OCI-LY1 (cell line): Measurements from ENCODE around the gene TBC1D4.

Experiments
- H2AFZ ChIP-seq: fragments of 200-600 bp; sonication (generic), shearing (Covaris generic); 2 replicates; pipeline ENCODE4 v1.6.0; 2014; ENCODE audit warnings: antibody characterized with exemption, mild to moderate bottlenecking, low read length
- H3F3A ChIP-seq: fragments of 200-600 bp; sonication (generic), shearing (Covaris generic); 2 replicates; pipeline ENCODE4 v1.6.0; 2014; ENCODE audit warnings: mild to moderate bottlenecking, antibody characterized with exemption, low read length, moderate library complexity; ENCODE audit not compliant: insufficient read depth
- H3K27ac ChIP-seq: fragments of 200-600 bp; sonication (generic); 2 replicates; pipeline ENCODE4 v1.5.1; 2014; ENCODE audit warnings: low read length, mixed run types, mild to moderate bottlenecking, low read depth; ENCODE audit not compliant: poor library complexity, severe bottlenecking
- H3K27me3 ChIP-seq: fragments of 200-600 bp; sonication (generic); 2 replicates; pipeline ENCODE4 v1.6.0; 2014; ENCODE audit warnings: antibody characterized with exemption, mild to moderate bottlenecking, low read length, moderate library complexity; ENCODE audit not compliant: insufficient read depth
- H3K36me3 ChIP-seq: fragments of 200-600 bp; sonication (generic); 2 replicates; pipeline ENCODE4 v1.6.1; 2014; ENCODE audit warnings: mild to moderate bottlenecking, antibody characterized with exemption, low read length, moderate library complexity, mixed read lengths; ENCODE audit not compliant: insufficient read depth
- H3K4me1 ChIP-seq: fragments of 200-600 bp; sonication (generic); 2 replicates; pipeline ENCODE4 v1.5.1; 2014; ENCODE audit warnings: mild to moderate bottlenecking, low read length, moderate library complexity; ENCODE audit not compliant: insufficient read depth, severe bottlenecking
- H3K4me2 ChIP-seq: fragments of 200-600 bp; sonication (generic), shearing (Covaris generic); 2 replicates; pipeline ENCODE4 v1.6.1; 2014; ENCODE audit warnings: low read length
- H3K4me3 ChIP-seq: fragments of 200-600 bp; sonication (generic); 2 replicates; pipeline ENCODE4 v1.5.1; 2014; ENCODE audit warnings: low read length, low read depth, mild to moderate bottlenecking, mixed read lengths; ENCODE audit not compliant: poor library complexity, severe bottlenecking
- H3K79me2 ChIP-seq: fragments of 200-600 bp; shearing (Covaris generic); 2 replicates; pipeline ENCODE4 v1.6.1; 2016; ENCODE audit warnings: mixed run types, low read length, mixed read lengths; ENCODE audit not compliant: insufficient read depth
- H3K9ac ChIP-seq: fragments of 200-600 bp; sonication (generic), shearing (Covaris generic); 2 replicates; pipeline ENCODE4 v1.6.1; 2014; ENCODE audit warnings: mild to moderate bottlenecking, low read length, mixed read lengths
- H3K9me2 ChIP-seq: fragments of 200-600 bp; sonication (generic), shearing (Covaris generic); 2 replicates; pipeline ENCODE4 v1.6.1; 2014; ENCODE audit warnings: low read depth, mild to moderate bottlenecking, low read length, mixed read lengths
- H3K9me3 ChIP-seq: fragments of 200-600 bp; shearing (Covaris generic); 2 replicates; pipeline ENCODE4 v1.6.1; 2014; ENCODE audit warnings: low read length, mixed read lengths
- H4K20me1 ChIP-seq: fragments of 200-600 bp; sonication (generic), shearing (Covaris generic); 2 replicates; pipeline ENCODE4 v1.6.0; 2016; ENCODE audit warnings: mild to moderate bottlenecking, low read length; ENCODE audit not compliant: insufficient read depth
- EZH2 ChIP-seq: fragments of 200-600 bp; sonication (generic), shearing (Covaris generic); IDR thresholded peaks from 2 replicates; pipeline ENCODE4 v1.8.0; 2017; ENCODE audit warnings: borderline replicate concordance, mixed run types, mild to moderate bottlenecking, antibody characterized with exemption, low read length, moderate library complexity, mixed read lengths
- TF ChIP-seq, protein P1 (sequence below): fragments of 200-600 bp; sonication (generic), shearing (Covaris generic); IDR thresholded peaks from 2 replicates; pipeline ENCODE4 v1.5.1; 2017; ENCODE audit warnings: mild to moderate bottlenecking, antibody characterized with exemption, low read length, moderate library complexity, mixed read lengths

TBC1D4 gene

DNA sequence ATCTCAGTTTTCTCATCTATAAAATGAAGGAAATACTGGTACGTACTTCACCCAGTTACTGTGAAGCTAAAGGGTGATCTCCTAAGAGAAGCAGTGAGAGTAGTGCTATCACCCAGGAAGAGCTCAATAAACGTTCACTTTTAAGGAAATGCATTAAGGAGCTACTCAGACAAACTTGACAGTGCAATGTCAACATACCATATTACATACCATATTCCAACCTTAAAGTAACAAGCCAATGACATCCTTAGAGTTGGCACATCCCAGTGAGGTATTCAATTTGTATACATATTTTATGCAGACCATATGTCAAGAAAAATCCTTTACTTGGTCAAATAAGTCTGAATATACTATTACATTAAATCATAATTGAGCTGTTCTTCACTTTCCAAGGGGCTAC is 7.0 kb downstream of the TBC1D4 start:
- Histone ChIP-seq H3K4me2 (no peak overlapping the region), H3K9ac (no peak overlapping the region), H3K9me3 (no peaks in the 10 kb centered on the region), H3K4me3 (no peak overlapping the region), H3K79me2 (no peaks in the 10 kb centered on the region), H3K36me3 (no peaks in the 10 kb centered on the region), H3F3A (no peaks in the 10 kb centered on the region), H3K9me2 (no peaks in the 10 kb centered on the region), H3K27me3 (0 out of 2 replicates have a peak, but pooled peaks cover 3% of the 10 kb centered on the region), H2AFZ (no peak overlapping the region), H3K4me1 (no peaks in the 10 kb centered on the region), H4K20me1 (no peaks in the 10 kb centered on the region), H3K27ac (no peak overlapping the region)
- no peak for TF ChIP-seq EZH2
- TF ChIP-seq, protein P1, sequence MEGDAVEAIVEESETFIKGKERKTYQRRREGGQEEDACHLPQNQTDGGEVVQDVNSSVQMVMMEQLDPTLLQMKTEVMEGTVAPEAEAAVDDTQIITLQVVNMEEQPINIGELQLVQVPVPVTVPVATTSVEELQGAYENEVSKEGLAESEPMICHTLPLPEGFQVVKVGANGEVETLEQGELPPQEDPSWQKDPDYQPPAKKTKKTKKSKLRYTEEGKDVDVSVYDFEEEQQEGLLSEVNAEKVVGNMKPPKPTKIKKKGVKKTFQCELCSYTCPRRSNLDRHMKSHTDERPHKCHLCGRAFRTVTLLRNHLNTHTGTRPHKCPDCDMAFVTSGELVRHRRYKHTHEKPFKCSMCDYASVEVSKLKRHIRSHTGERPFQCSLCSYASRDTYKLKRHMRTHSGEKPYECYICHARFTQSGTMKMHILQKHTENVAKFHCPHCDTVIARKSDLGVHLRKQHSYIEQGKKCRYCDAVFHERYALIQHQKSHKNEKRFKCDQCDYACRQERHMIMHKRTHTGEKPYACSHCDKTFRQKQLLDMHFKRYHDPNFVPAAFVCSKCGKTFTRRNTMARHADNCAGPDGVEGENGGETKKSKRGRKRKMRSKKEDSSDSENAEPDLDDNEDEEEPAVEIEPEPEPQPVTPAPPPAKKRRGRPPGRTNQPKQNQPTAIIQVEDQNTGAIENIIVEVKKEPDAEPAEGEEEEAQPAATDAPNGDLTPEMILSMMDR = no peak

DNA sequence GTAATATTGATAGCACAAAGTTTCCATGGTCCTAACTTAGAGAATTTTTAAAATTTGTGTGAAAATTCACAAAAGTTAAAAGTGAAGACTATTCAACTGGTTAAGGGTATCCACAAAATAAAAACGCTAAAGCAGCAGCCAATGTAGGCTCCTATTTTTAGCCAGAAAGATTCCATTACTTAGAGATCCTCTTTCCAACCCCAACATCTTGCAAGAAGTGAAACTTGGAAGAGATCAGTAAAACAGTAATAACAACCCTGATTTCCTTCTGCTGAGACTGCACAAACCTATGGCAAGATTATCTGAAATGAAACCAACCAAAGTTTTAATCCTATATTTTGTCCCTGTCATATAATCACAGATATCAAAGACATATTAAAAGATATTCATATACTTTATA is 8.5 kb downstream of the TBC1D4 start:
- Histone ChIP-seq H3K4me3 (no peak overlapping the region), H3K79me2 (no peaks in the 10 kb centered on the region), H3K27ac (no peak overlapping the region), H3K36me3 (no peaks in the 10 kb centered on the region), H3F3A (no peaks in the 10 kb centered on the region), H3K9me3 (no peaks in the 10 kb centered on the region), H2AFZ (no peak overlapping the region), H4K20me1 (no peaks in the 10 kb centered on the region), H3K4me1 (no peaks in the 10 kb centered on the region), H3K27me3 (0 out of 2 replicates have a peak, but pooled peaks cover 2% of the 10 kb centered on the region), H3K9ac (no peak overlapping the region), H3K9me2 (no peaks in the 10 kb centered on the region), H3K4me2 (no peak overlapping the region)
- TF ChIP-seq EZH2 = no peak
- TF ChIP-seq, protein P1 = no peak

DNA sequence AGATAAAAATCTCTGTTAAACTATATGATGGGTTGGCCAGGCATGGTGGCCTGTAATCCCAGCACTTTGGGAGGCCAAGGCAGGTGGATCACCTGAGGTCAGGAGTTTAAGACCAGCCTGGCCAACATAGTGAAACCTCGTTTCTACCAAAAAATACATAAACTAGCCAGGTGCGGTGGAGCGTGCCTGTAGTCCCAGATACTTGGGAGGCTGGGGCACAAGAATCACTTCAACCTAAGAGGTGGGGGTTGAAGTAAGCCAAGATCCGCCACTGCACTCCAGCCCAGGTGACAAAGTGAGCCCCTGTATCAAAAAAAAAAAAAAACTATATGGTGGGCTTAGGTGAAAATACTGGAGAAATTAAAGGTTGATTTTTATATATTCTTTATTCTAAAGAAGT is 11.3 kb downstream of the TBC1D4 start:
- H3K4me1 ChIP-seq = no peaks in the 10 kb centered on the region
- no peak overlapping the region for H2AFZ ChIP-seq
- H3K9me3 ChIP-seq = no peaks in the 10 kb centered on the region
- H3K27me3 ChIP-seq = no peaks in the 10 kb centered on the region
- no peaks in the 10 kb centered on the region for H3K9me2 ChIP-seq
- H4K20me1 ChIP-seq = no peaks in the 10 kb centered on the region
- H3K9ac ChIP-seq = no peak overlapping the region
- no peak overlapping the region for H3K4me3 ChIP-seq
- no peak overlapping the region for H3K27ac ChIP-seq
- no peak overlapping the region for H3K4me2 ChIP-seq
- no peaks in the 10 kb centered on the region for H3F3A ChIP-seq
- no peaks in the 10 kb centered on the region for H3K79me2 ChIP-seq
- no peaks in the 10 kb centered on the region for H3K36me3 ChIP-seq
- no peak for TF ChIP-seq EZH2
- TF ChIP-seq, protein P1 = no peak
